ENCODE results near the gene GBF1.

The GBF1 gene

DNA sequence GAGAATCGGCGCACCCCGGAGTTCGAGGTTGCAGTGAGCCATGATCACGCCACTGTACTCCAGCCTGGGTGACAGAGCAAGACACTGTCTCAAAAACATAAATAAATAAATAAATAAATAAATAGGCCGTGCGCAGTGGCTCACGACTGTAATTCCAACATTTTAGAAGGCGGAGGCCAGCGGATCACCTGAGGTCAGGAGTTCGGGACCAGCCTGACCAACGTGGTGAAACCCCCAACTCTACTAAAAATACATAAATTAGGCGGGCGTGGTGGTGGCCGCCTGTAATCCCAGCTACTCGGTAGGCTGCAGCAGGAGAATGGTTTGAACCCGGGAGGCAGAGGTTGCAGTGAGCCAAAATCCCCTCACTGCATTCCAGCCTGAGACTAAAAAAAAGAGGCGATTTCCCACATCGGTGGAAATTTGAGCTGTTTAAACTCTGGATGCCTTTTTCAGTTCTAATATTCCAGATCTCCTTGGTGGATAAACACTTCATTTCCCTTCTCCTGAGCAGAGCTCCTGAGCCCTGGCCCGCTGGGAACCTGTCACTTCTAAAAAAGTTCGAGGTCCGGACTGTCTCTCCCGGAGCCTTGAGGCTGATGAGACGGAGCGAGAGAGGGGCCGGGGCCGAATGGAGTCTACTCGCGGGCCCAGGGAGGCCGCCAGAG, 148.2 kb downstream of the GBF1 start:
- DNase-seq = peak in 1 of 56 donors; percentile 52

DNA sequence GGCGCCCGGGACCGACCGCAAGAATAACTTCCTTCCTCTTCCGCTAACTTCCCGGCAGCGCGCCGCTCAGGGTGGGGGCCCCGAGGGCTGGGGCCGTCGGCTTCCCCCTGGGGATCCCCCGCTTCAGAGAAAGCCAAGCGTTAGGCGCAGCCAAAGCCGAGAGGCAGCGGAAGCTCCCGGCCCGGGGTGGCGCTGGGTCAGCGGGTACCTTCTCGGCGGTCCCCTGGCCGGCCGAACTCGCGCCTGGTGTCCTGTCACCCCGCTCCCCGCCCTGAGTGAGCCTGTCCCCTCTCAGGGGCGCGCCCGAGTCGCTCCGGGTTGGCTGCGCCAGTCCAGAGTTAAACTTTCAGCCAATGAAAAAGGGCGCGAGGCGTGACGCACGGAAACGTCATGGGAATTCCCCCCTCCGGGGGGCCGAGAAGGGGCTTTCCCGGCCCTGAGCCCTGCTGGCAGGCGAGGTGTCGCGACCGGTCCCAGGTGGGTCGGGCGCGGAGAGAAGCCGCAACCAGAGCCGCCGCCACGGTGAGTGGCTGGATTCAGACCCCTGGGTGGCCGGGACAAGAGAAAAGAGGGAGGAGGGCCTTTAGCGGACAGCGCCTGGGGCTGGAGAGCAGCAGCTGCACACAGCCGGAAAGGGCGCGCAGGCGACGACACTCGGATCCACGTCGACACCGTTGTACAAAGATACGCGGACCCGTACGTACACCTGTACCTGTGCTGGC, 148.9 kb downstream of the GBF1 start:
- DNase-seq = peak in 55 of 56 donors; percentile 38 to 94 (median 80)

DNA sequence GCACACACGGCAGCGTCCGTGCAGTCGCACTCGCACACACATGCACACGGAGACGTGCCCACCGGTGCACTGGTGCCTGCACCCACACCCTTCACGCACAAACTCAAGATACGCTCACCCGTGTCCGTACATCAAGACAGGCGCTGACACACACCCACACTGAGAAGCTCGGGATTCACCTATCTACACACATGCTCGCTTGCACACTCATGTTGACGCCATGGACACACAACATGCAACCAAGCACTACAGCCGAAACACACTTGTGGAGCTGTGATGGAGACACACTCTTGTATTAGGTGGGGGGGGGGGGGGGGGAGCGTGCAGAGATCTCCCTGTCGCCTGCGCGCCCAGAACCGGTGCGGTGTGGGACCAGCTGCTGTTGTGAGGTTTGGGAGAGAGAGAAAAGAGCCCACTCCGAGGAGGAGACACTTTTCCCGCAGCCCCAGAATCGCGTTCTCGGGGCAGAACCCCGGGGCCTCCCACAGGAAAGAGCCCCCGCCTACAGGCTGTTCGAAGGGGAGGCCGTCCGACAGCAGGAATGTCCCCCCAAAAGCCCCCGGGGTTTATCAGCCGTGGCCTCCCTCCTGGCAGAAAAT, 149.6 kb downstream of the GBF1 start:
- DNase-seq = no peak

DNA sequence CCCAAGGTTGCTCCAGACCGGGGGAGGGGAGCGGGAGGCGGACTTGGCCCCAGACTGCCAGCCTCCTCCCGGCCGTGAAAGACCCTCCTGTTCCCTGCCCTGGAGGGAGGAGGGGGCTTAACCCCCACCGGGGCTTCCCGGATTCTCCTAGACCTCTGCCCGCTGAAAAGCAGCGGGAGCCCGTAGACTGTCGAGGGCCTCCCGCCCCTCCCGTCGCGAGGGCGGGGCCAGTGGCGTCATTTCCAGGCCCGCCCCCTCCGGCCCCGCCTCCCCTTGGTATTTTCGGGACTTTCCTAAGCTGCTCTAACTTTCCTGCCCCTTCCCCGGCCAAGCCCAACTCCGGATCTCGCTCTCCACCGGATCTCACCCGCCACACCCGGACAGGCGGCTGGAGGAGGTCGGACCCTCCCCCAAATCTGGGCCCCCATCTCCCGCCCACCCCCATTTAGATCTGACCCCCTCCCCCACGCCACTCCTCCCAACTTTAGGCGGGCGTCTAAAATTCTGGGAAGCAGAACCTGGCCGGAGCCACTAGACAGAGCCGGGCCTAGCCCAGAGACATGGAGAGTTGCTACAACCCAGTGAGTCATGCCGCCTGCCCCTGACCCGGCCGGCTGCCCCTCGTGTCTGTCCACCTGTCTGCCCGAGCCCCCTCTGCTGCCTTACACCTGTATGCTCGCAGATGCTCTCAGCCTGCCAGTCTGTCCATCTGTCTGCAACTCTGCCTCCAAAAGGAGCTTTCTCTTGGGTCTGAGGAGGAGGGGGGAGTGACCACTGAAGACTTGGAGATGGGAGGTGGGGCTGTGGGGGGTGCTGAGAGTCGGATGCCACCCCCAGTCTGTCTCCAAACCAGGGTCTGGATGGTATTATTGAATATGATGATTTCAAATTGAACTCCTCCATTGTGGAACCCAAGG, 150.3 kb downstream of the GBF1 start, which contains the start of gene NFKB2:
Gene NFKB2 (plus strand): TSS at position 306 of the 917 bp plus-strand sequence. CDS start 255 bp downstream, at position 561.
- peak in 53 of 56 donors; percentile 16 to 84 (median 62) for DNase-seq

DNA sequence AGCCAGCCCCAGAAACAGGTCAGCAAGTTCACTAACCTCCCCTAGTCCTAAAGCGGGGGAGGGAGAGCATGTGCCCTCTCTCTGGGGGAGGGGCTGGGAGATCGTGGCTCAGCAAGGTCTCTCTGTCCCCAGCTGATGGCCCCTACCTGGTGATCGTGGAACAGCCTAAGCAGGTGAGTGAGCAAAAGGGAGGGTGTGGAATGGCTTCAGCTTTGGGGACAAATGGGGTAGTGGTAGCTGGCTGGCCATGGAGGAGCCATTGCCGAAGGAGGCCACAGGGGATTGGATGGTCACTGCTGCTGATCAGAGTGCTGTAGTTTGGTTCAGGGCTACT, 151.0 kb downstream of the GBF1 start:
- no peak for DNase-seq

DNA sequence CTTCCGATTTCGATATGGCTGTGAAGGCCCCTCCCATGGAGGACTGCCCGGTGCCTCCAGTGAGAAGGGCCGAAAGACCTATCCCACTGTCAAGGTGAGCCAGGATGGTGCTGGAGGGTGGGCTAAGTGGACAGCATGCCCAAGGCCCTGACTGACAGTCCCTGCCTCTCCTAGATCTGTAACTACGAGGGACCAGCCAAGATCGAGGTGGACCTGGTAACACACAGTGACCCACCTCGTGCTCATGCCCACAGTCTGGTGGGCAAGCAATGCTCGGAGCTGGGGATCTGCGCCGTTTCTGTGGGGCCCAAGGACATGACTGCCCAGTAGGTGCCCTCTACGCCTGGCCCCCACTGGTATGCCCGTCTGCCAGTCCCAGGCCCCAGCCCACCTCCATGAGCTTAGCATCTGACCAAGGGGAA, 151.4 kb downstream of the GBF1 start:
- DNase-seq = no peak

DNA sequence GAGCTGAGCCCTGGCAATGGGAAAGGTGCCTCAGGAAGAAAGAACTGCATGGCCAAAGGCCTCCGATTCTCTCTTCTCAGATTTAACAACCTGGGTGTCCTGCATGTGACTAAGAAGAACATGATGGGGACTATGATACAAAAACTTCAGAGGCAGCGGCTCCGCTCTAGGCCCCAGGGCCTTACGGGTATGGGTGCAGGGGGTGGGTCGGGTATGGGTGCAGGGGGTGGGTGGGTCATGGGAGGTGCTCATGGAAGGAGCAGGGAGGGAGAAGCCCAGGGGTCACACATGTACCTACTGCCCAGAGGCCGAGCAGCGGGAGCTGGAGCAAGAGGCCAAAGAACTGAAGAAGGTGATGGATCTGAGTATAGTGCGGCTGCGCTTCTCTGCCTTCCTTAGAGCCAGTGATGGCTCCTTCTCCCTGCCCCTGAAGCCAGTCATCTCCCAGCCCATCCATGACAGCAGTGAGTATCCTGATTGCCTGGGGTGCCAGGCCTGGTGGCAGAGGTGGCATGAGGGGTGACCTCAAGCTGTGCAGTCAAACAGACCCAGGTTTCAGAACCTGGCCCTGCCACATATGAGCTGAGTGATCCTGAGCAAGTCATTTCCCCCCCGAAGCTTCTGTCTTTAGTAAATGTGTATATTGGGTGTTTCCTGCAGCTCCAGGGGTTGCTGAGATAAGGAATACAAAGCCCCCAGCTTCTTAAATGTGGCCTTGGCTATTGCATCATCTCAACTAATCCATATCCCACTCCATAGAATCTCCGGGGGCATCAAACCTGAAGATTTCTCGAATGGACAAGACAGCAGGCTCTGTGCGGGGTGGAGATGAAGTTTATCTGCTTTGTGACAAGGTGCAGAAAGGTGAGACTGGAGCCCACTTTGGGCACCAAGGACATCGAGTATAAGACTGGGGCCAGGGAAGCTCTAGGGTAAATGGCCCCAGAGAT, 152.2 kb downstream of the GBF1 start:
- DNase-seq = no peak

DNA sequence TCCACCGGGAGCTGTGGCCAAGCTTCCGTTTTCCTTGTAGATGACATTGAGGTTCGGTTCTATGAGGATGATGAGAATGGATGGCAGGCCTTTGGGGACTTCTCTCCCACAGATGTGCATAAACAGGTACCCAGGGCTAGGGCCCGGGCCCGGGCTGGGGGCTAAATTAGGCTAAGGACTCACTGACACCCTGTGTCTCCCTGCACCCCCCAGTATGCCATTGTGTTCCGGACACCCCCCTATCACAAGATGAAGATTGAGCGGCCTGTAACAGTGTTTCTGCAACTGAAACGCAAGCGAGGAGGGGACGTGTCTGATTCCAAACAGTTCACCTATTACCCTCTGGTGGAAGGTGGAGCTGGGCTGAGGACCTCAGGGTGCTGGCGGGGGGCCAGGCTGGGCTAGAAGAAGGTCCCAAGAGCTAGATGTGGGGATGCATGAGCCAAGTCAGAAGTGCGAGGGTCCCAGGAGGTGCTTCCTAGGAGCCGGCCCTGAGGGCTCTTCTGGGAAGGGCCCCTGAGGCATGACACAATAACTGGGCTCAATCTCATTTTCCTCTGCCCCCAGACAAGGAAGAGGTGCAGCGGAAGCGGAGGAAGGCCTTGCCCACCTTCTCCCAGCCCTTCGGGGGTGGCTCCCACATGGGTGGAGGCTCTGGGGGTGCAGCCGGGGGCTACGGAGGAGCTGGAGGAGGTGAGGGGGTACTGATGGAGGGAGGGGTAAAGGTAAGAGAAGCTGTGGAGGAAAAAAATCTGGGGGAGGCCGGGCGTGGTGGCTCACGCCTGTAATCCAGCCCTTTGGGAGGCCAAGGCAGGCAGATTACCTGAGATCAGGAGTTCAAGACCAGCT, 153.1 kb downstream of the GBF1 start:
- no peak for DNase-seq

DNA sequence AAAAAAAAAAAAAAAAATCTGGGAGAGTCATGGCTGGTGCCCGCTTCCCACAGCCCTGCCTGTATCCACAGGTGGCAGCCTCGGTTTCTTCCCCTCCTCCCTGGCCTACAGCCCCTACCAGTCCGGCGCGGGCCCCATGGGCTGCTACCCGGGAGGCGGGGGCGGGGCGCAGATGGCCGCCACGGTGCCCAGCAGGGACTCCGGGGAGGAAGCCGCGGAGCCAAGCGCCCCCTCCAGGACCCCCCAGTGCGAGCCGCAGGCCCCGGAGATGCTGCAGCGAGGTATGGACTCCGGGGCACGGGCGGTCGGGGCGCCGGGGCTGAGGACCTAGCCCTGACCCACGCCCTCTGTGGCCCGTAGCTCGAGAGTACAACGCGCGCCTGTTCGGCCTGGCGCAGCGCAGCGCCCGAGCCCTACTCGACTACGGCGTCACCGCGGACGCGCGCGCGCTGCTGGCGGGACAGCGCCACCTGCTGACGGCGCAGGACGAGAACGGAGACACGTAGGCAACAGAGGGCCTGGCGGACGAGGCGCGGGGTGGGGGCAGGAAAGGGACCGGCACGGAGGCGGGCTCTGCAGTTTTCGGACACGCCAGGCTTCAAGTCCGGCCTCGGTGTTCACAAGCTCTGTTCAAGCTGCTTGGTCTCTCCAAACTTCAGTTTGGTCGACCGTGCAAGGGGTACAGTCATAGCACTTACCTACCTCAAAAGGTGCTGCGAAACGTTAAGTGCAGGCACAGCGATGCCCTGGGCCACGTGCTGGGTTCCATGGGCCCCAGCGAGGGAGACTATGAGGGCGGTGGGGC, 154.1 kb downstream of the GBF1 start:
- peak in 55 of 56 donors; percentile 45 to 91 (median 76) for DNase-seq

DNA sequence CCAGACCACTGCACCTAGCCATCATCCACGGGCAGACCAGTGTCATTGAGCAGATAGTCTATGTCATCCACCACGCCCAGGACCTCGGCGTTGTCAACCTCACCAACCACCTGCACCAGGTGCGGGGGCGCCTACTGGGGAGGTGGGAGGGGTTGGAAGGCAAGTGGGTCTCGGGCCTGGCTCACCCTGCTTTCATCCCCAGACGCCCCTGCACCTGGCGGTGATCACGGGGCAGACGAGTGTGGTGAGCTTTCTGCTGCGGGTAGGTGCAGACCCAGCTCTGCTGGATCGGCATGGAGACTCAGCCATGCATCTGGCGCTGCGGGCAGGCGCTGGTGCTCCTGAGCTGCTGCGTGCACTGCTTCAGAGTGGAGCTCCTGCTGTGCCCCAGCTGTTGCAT, 154.7 kb downstream of the GBF1 start:
- DNase-seq = peak in 1 of 56 donors; percentile 33

DNA sequence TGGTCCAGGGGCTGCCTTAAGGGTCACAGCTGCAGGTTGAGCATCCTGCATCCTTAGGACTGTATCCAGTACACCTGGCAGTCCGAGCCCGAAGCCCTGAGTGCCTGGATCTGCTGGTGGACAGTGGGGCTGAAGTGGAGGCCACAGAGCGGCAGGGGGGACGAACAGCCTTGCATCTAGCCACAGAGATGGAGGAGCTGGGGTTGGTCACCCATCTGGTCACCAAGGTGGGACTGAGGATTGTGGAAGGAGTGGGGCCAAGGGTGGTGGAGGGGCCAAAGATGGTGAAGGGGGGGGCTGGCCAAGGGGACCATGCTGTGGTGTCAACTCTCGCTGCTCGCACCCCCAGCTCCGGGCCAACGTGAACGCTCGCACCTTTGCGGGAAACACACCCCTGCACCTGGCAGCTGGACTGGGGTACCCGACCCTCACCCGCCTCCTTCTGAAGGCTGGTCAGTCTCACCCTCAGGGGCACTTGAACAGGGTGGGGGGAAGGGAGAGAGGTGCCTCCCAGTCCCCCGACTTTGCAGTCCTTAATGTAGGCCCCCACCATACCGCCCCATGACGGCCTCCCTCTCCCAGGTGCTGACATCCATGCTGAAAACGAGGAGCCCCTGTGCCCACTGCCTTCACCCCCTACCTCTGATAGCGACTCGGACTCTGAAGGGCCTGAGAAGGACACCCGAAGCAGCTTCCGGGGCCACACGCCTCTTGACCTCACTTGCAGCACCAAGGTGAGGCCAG, 155.4 kb downstream of the GBF1 start:
- no peak for DNase-seq

DNA sequence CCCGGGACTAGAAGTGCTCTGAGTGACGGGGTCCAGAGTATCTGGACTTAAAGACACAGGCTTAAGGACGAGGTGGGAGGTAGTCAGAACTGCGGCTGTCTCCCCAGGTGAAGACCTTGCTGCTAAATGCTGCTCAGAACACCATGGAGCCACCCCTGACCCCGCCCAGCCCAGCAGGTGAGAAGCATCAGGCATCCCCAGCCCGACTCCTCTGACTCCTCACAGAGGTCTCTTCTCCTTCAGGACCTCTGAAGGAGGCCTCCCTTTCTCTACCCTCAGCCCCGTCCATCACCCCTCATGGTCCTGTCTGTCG, 156.0 kb downstream of the GBF1 start:
- no peak for DNase-seq

DNA sequence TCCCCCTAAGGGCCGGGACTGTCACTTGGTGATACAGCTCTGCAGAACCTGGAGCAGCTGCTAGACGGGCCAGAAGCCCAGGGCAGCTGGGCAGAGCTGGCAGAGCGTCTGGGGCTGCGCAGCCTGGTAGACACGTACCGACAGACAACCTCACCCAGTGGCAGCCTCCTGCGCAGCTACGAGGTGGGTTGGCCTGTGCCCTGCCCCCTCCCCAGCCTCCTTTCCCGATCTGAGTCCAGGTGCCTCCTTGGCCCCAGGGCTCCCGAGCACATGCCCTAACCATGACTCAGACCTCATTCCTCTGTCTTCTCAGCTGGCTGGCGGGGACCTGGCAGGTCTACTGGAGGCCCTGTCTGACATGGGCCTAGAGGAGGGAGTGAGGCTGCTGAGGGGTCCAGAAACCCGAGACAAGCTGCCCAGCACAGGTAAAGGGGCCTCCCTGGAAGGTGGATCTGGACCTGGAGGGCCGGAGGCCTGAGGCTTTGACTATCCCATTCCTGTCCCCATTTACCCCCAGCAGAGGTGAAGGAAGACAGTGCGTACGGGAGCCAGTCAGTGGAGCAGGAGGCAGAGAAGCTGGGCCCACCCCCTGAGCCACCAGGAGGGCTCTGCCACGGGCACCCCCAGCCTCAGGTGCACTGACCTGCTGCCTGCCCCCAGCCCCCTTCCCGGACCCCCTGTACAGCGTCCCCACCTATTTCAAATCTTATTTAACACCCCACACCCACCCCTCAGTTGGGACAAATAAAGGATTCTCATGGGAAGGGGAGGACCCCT, 156.6 kb downstream of the GBF1 start:
- no peak for DNase-seq

DNA sequence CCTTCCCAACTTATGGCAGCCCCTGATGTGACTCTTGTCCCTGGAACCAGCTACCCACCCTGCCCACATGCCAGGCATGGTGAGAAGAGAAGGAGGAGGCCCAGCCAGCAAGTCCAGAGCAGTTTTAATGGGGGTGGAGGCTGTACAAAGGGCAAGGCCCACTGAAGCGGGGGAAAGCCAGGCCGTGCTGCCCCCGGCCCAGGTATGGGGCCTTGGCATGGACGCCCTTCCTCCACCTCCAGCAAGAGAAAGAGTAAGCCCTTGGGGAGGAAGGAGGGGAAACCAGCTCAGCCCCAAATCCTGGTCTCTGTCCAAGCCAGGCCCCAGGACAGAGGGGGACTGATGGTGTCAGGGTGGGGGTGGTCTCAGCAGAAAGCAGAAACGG, 157.2 kb downstream of the GBF1 start:
- no peak for DNase-seq

DNA sequence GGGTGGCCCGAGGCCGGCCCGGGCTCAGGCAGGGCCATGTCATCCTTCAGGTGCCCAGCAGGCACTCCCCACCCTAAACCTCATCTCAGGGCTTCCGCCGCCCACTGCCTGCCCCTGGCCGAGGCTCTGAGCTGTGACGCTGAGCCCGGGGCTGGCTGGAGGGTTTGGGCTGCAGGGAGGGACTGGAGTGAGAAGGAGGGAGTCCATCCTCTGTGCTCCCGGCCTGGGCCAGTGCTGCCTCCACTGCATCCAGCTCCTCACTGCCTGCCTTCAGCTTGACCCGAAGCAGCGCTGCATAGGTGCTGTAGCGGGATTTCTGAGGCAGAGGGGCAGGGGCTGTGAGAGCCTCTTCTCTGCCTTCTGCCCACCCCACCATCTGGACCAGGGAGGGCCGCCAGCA, 157.8 kb downstream of the GBF1 start:
- no peak for DNase-seq

DNA sequence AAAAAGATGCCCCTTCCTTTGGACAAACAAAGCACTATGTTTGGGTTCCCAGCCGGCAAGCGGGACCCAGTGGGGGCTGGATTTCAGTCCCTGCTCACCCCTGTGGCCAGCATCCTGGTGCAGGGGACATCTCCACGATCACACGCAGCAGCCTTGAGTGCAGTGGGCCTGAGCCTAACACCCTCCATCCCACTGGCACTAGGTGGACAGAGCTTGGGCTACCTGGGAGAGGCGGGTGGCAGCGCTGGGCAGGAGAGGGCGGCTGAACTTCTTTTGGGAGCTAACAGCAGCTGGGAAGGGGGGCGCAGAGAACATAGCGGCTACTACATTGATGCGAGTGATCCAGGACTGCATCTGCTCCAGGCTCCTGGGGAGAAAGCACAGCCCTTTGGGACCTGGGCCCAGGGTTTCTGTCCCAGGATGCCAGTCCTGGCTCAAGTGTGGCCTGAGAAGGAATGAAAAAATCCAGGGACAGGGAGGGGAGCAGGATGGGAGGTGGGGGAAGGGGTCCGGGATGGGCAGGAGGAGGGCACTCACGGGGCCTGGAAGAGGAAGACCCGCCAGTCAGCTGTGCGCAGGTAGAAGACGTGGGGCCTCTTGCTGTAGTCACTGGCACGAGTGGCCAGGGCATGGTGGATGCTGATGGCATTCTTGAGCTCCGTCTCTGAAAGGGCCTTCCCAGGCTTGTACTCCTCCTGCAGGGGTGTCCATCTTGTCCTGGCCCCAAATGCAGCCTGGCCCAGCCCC, 159.2 kb downstream of the GBF1 start:
- no peak for DNase-seq

All from amygdala (tissue), 56 donors.